Measurements from ENCODE around the gene PDE4D.

The PDE4D gene

GRCh38 chr5:59189472-59190244, 703.9 kb downstream of the PDE4D start:
- no peak for DNase-seq

DNA sequence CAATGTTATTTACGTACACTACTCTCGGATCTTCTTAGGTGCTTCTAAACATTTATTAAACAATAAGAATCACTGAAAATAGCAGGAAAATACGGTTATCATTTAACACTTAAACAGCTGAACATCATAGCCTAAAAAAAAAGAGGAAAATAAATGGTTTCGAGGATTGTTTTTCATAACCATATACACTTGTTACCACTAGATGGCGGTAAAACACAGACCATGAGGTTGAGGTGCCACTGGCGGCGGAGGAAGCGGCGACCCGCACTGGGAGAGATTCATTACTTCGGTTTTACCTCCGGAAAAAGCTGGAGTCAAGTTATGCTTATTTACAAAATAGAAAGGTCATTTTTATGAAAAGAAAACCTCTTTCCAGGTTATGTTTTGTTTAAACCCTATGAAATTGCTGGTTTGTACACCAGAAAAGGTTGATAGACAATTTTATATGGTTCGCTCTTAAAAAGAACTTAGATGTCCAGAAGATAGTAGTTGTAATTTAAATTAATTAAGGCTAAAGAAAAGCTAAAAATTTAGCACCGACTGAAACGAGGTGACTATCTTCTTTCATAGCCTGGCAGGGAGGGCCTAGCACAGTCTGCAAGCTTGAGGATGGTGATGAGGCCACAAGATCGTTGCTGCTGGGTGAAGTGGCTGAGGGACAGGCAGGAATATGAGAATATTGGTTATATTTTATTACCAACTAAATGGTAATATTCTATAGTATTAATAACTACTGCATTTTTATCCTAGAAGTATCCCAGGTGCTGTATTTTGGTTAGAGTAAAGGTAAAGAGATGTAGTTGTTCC, 704.9 kb downstream of the PDE4D start:
- DNase-seq = no peak

DNA sequence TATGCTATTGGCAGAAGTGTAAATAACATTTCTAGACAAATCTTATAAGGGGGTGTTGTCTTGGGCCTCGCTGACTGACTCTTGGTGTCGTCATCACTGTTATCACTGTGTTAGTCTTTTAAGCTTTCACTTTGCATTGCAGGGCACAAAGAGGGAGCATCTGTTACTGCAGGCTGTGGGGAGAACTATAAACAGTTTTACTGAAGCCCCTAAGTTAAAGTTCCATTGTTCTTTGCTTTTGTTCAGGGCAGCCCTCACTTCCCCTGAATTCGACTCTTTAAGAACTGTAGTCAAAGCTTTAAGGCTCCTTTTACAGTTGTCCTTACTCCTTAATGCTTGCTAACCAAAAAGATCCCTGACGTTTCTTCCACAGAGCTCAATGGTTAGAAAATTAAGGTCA, 705.7 kb downstream of the PDE4D start:
- DNase-seq = no peak

DNA sequence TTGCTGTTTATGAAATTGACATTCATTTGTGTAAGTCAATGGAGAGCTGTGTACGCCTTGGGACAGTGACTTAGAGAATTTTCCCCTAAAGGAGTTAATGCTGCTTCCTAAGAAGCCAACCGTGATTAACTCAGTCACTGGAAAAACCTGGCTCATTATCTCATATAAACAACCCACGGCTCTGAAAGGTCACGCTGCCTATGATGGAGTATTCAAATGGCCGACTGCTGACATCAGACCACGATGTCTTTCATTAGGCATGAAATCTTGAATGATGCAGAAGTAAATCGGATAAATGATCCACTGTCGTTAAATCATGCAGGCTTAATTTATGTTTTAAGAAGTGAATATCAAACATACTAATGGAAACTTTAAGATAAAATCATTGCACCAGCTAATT, 706.9 kb downstream of the PDE4D start:
- no peak for DNase-seq

DNA sequence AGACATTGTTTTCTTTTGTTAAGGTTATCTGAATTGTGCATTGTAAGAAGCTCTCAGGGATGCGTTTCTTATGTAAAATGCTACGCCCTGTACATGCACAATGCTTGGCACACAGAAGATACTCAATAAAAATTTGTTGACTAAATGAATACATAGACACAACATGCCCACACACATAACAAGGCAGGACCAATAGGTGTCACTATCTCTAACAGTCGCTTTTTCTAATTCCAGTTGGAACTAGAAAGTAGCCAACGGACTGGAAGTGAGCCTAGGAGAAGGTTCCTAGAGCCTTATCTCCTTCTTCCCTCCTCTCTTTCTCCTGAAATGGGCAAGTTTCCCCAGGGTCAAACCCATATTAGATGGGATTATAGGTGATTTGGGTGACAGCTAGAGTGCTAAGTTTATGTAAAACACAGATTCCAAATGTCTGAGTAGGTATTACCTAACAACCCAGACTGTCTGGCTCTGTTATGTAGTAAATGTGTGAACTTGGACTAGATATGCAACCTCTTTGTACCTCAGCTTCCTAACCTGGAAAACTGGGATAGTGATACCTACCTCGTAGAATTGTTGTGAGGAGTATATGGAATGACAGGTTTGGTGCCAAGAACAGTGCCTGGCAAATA, 707.7 kb downstream of the PDE4D start:
- no peak for DNase-seq

GRCh38 chr5:59184769-59185168, 708.8 kb downstream of the PDE4D start:
- DNase-seq = no peak

DNA sequence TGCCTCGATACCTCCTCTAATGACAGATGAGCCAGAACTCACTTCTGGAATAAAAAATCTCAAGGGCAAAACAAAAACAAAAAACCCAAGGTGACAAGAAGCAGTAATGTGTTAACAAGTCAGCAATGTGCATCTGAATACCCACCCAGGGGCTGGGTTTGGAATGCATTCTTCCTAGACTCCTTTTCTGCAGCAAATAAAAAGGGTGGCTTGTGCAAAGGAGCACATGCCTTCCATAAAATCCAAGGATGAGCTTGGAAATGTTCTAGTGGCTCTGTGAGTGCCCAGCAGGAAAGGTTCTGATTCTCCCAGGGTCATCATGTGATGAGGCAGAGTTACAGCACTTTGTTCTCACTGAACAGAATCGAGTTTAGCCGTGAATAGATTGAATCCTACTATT, 710.8 kb downstream of the PDE4D start:
- DNase-seq = no peak

DNA sequence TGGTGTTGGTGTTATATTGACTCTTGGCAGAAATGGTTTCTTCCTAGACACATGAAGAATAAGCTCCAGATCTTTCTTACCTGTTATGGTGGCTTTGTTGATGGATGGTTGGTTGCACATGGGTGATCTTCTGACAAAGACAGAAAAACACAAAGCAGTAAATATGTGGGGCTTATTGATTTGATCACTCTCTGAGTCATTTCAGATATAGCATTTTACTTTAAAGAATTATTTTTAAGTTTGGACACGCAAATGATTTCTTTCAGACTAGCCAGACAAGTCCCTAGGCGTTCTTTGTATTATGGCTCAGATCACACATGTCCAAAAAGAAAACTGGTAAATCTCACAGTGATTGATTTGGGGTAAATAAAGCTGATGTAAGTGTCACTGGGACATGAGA, 713.0 kb downstream of the PDE4D start:
- no peak for DNase-seq

GRCh38 chr5:59179704-59180103, 713.8 kb downstream of the PDE4D start:
- DNase-seq = no peak

DNA sequence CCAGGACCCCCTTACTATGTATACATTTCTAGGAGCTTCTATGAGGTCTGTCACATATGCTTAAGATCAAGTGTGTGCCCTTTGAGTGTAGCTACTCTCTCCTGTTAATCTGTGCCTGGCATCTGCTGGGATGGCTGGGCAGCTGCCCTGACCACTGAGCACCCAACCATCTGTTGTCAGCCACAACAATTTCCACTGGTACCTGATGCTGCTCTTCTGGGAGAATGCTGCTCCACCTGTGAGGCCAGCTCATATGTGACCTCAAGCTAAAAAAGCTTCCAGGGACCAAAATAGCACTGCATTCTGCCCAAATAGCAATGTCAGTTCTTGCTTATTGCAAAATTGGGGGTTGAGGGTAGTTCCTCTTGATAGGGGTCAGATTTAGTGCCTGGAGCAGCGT, 715.0 kb downstream of the PDE4D start:
- DNase-seq = no peak

DNA sequence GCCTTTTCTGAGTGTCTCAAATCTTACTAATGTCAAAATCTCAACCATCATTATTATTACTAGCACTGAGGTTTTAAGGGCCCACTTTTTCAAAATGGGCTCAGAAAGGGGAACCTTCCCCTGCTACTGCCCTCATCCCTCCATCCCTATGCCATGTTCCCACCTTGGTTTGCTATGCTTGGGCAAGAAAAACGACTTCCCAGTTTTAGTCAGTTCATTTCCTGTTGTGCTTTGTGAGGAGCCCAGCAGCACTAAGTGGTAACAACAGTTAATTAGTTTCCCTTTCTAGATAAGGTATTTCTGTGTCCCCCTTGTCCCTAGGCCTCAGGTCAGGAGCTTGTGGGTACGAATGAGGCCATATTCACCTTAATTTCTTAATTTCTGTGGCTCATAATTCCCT, 715.5 kb downstream of the PDE4D start:
- DNase-seq = no peak

- DNase-seq = no peak
Observed at GRCh38 chr5:59177644-59178043, 715.9 kb downstream of the PDE4D start.

DNA sequence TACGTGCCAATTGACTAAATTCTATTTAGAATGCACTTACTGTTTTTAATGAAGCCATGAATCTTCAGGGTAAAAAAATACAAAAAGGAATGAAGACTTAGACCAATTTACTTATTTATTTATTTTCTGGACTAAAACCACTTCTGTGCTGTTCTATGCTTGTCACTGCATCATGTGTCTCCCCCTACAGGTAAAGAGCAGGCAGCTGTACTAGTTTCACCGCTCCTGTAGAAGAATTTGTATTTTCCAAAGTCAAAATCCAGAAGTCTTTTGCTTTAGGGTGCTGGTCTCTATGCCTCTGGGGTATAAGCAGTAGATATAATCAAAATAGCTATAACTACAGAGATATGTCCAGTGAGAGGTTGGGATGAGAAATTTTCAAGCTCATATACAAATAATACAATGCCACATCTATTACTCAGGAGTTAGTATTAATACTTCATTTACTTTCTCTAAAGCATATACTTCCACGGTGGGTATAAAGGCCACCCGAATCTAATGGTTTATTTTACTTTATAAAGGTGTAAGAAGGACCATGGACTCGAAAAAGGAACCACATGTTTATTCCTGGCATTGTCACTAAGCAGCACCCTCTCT, 719.2 kb downstream of the PDE4D start:
- peak; percentile 13 for DNase-seq

DNA sequence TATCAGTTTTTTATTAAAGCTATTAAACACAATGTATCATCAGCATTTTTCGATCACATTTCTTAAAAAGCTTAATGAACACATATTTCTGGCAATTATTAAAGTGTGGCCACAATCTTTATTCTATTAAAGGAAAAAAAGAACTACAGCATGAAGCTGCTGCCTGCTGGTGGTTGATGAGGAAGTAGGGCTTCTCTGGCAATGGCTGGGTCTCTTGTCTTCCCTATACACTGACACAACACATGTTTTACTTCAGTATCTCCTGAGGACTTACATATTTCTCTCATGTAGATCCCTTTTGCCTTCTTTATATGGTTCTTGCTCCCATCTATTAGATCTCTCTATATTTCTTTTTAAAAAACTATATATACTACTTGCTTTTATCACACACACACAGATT, 719.9 kb downstream of the PDE4D start:
- DNase-seq = no peak

GRCh38 chr5:59171131-59171530, 722.4 kb downstream of the PDE4D start:
- no peak for DNase-seq

GRCh38 chr5:59169768-59170150, 723.8 kb downstream of the PDE4D start:
- DNase-seq = no peak

GRCh38 chr5:59169081-59169767, 724.3 kb downstream of the PDE4D start:
- no peak for DNase-seq

GRCh38 chr5:59168067-59168466, 725.5 kb downstream of the PDE4D start:
- DNase-seq = no peak

DNA sequence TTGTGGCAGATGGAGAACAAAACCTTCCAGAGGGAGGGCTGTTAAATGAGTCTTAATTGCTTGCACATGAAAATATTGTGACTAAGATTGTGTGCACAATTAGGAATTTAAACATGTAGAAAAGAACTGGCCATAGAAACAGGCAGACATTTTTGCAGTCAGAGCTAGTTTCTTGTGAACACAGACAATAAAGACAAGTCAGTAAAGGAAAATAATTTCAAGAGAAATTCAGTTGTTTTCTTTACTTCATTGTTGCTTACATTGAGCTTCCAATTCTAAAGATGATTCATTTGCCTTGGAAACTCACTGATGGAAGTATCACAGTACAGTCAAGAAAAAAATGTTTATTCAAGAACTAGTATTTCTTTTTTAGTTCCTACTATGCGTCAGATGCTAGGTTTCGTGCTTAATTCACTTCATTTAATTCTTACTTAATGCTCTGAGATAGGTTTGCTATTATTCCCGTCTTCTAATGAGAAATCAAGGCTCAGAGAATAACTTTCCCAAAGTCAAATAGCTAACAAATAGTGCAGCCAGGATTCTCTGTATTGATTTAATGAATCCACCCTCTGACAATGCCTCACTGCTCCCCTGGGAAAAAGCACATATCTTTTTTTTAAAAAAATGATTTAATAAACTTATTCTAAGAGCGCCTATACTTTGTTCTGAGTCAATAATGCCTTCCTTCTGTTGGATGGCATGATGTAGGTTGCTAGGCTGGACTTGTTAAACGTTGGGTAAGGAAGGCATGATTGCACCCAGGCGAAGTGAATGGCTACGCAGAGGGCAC, 729.3 kb downstream of the PDE4D start:
- DNase-seq = no peak

- DNase-seq = no peak
Observed at GRCh38 chr5:59161221-59162105, 732.1 kb downstream of the PDE4D start.

Data from NCI-H2081 treated with DMSO at 0.1 percent for 48 hours (cell line).